SIG-M5 treated with dmso at 0.1 percent for 504 hours (cell line): ENCODE measurements around the gene RBM10.

Experiments
- DNase-seq: peaks from one replicate; lab custom pipeline; 2025; ENCODE audit not compliant: unreplicated experiment; lab: John Stamatoyannopoulos, UW

Gene RBM10

GRCh38 chrX:47194194-47194787 lies 49.3 kb downstream of the RBM10 start:
- DNase-seq = no peak

- DNase-seq = no peak
Observed at GRCh38 chrX:47196098-47196497, 51.1 kb downstream of the RBM10 start.

- no peak for DNase-seq
Observed at GRCh38 chrX:47197526-47197925, 52.5 kb downstream of the RBM10 start.

DNA sequence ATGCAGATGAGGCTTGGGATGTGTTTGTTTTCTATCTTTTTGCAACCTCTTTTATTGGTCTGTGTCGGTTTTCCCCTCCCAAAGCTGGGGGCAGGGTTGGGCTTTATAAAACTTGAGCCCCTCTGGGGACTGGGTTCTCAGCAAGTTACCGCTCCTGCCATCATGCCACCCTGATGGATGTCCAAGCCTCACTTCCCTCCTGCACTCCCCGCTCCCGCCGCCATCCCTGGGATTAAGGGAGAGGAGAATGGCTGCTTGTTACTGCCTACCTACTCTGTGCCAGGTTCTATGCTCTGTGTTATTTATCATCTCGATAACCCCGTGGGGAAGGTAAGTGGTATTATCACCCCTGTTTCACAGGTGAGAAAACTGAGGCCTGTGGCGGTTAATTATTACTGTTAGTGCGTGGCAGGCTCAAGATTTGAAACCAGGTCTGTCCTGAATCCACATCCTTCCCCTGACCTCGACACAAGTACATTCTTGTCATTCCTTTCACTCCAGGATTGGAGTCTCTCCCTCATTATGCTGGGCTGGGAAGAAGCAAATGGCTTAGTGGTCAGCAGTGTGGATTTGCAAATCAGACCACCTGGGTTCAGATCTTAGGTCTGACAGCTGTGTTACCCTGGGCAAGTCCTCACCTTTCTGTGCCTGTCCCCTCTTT lies 53.1 kb downstream of the RBM10 start:
- DNase-seq = no peak

- no peak for DNase-seq
Observed at GRCh38 chrX:47198687-47199080, 53.7 kb downstream of the RBM10 start.

DNA sequence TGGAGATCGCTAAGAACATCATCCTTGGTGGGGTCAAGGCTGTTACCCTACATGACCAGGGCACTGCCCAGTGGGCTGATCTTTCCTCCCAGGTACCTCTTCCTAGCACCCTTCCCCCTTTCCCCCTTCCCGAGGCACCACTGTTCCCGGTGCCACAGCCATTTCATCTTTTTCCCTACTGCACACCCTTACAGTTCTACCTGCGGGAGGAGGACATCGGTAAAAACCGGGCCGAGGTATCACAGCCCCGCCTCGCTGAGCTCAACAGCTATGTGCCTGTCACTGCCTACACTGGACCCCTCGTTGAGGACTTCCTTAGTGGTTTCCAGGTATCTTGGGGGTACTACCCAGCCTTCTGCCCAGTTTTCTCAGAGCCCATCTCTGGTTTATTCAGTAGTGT lies 54.3 kb downstream of the RBM10 start:
- no peak for DNase-seq

DNA sequence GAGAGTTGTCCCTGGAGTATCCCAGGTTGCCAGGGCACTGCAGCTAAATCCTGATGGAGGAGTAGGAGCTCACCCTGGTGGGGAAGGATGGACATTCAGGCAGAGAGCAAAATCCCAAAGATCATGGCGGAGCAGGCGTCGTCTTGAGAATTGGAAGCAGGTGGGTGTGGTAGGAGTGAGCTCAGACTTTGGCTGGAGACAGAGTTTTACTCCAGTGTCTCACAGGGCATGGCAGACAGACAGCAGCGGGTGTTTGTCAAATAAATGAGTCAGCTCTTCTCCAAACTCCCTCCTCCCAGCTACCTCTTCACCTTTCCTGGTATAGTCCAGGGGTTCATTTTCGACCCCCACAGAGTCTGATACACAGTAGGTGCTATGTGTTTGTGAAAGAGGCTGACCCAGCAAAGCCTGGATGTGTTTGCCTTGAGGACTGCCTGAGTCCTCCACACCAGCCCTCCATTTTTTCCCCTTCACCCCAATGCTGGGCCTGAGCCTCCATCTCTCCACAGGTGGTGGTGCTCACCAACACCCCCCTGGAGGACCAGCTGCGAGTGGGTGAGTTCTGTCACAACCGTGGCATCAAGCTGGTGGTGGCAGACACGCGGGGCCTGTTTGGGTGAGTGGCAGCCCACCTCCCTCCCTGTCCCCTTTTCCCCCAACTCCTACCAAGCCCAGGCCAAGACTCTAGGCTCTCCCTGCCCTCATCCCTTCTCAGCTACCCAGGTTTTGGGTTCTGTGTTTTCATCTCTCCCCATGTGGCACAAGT lies 55.5 kb downstream of the RBM10 start:
- DNase-seq = no peak

GRCh38 chrX:47201345-47201944 lies 56.4 kb downstream of the RBM10 start:
- no peak for DNase-seq

DNA sequence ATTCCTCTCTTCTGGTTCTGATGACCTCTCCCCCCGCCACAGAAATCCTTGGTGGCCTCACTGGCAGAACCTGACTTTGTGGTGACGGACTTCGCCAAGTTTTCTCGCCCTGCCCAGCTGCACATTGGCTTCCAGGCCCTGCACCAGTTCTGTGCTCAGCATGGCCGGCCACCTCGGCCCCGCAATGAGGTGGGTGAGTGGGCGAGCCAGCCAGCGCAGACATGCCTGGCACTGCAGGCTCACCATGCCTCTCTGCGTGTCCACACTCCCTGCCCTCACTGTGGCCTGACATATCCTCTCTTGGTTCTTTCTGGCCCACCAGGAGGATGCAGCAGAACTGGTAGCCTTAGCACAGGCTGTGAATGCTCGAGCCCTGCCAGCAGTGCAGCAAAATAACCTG lies 57.3 kb downstream of the RBM10 start:
- no peak for DNase-seq

- no peak for DNase-seq
Observed at GRCh38 chrX:47202877-47203276, 57.9 kb downstream of the RBM10 start.

DNA sequence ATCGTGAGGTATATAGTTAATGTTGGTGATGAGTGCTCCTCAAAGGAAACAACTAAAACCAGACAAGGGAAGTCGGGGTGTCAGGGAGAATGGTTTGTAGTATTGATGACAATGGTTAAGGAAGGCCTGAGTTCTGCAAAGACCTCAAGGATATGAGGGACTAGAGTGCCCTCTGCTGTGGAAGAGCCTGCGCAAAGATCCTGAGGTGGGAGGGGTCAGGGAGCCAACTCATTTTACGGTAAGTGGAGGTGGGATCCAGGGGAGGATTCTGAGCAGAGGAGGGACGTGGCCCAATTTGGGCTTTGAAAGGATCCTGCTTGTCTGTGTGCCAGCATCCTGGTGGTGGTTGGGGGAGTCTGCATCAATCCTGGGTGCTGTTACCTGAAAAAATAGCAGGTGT lies 59.9 kb downstream of the RBM10 start:
- no peak for DNase-seq

DNA sequence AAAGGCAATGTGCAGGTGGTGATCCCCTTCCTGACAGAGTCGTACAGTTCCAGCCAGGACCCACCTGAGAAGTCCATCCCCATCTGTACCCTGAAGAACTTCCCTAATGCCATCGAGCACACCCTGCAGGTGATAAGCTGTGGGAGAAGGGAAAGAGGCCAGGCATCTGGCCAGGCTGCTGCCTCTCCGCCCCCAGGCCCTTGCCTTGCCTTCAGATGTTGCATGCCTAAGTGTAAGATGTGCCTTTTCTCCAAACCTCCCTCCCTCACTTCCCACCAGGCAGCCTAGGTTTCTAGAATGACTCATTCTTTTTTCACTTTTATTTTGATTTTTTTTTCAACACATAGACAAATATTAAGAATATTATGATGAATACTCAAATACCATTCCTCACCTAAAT lies 61.3 kb downstream of the RBM10 start:
- DNase-seq = no peak

DNA sequence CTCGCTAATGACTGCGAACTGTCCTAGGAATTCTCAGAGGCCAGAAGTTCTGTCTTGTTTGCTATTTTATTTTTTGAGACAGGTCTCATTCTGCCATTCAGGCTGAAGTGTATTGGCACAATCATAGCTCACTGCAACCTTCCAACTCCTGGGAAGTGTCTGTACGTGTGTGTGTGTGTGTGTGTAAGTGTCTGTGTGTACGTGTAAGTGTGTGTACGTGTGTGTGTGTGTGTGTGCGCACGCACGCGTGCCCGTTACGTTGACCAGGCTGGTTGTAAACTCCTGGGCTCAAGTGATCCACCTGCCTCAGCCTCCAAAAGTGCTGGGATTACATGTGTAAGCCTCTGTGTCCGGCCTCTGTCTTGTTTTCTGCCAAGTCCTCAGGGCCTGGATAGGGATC lies 63.1 kb downstream of the RBM10 start:
- no peak for DNase-seq

DNA sequence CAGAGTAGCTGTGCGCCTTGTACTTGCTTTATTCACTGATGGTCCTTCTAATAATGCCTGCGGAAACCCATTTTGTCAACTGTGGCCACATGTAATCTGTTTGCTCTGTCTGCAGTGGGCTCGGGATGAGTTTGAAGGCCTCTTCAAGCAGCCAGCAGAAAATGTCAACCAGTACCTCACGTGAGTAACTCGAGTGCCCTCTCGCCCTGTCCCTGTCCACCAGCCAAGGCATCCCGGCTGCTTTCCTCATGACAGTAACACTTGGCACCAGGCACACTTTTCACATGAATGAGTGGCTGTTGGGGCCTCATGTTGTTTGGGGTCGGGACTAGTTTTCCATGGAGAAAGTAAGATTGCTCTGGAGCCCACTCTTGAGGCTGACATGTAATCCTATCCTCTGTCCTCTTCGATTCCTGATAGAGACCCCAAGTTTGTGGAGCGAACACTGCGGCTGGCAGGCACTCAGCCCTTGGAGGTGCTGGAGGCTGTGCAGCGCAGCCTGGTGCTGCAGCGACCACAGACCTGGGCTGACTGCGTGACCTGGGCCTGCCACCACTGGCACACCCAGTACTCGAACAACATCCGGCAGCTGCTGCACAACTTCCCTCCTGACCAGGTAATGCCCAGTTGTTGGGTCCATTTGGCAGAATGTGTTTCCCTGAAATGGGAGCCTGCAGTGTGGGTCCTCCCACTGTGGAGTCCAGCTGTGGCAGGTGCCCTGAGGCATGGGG lies 64.7 kb downstream of the RBM10 start:
- DNase-seq = no peak

DNA sequence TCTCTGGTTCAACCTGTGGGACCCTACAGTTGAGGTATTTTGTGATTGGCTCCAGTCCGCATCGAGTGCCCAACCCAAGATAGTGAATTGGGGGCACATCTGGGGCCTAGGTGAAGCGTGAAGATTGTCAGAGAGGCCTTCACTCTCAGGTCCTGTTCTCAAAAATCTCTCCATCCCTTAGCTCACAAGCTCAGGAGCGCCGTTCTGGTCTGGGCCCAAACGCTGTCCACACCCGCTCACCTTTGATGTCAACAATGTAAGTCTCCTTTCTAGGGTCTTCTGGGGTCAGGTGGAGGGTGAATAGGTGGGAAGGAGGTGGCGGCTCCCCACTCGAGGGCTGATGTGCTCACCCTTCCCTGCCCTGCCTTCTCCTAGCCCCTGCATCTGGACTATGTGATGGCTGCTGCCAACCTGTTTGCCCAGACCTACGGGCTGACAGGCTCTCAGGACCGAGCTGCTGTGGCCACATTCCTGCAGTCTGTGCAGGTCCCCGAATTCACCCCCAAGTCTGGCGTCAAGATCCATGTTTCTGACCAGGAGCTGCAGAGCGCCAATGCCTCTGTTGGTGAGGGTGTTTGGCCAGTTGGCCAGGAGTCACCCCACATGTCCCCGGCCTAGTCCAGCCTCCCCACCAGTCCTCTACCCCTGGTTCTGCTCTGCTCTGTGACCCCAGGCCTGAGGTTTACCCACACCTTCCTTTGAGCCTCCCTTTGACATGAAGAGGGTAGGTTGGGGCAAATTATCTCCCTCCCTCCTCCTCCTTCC lies 65.8 kb downstream of the RBM10 start:
- no peak for DNase-seq

DNA sequence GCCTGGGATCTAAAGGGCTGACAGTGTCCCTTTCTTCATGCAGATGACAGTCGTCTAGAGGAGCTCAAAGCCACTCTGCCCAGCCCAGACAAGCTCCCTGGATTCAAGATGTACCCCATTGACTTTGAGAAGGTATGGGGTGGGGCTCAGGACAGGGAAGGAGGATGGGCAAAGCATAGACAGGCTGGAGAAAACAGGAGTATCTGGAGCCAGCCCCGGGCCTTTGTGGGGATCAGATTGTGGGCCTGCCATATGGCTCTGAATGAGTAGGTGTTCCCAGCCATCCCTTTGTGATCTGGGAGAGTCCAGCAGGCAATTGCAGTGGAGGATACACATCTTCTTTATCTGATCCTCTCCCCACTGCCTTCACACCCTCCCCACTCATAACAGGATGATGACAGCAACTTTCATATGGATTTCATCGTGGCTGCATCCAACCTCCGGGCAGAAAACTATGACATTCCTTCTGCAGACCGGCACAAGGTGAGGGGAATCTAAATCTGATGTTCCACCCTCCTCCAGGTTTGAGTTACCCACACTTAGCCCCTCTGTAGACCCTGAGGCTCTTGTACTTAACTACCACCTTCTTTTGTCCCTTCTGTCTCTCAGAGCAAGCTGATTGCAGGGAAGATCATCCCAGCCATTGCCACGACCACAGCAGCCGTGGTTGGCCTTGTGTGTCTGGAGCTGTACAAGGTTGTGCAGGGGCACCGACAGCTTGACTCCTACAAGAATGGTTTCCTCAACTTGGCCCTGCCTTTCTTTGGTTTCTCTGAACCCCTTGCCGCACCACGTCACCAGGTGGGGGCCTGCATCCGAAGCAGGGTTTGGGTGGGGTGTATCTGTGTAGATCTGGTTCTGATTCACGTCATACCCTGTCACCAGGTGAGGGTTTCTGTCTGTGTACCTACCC lies 67.6 kb downstream of the RBM10 start:
- DNase-seq = no peak

GRCh38 chrX:47214435-47215077 lies 69.5 kb downstream of the RBM10 start:
- DNase-seq = no peak

DNA sequence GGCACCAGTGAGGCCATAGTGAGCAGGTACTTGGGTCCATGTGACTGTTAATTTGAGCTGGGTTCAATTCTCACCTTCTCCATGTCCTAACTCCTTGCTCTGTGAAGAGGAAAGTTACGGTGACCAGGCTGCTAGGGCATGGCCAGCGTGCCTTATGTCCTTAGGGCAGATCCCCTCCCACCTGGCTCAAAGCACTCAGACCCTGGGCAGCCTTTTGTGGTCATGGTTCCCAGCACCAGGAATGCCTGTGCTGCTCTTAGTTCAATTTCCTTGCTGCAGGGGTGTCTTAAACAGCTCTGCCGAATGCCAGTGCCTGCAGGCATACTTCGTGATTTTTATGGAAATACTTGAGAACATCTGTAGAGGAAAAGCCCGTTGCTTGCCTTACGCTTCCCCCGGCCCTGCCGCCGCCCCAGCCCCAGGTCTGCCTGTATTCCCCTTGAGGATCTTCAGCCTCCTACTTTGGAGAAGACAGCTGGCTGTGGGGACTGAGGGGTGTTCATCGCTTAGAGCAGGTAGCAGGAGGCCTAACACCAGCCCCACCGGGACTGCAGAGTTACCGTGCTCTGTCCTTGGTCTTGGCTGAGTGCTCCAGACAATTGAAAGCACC lies 70.4 kb downstream of the RBM10 start:
- DNase-seq = no peak
